ENCODE data around the gene TNFRSF14. TPM values are rescaled to one million over a fixed set of nuclear protein-coding genes. Genes with fewer than 3 reads are reported as not detected.
A peak's percentile ranks its signal among the peaks of the same experiment; 100 is the strongest.

Gene TNFRSF14
- total and polyA plus RNA-seq, 2 of the 13 experiments (the other 11 are each of a cell fraction or from before 2014, with no cell fraction given): 11.9 to 49.9 TPM

GRCh38 chr1:2598329-2598931 lies 42.3 kb downstream of the TNFRSF14 start:
- BruUV-seq (replicated peaks): no TSS peak
- no peak for DNase-seq (ENCODE audit: low spot score)
- Histone ChIP-seq H3K4me3 (replicated peaks in 1 of 3; ENCODE audit: insufficient read depth in 1 of 3, low read depth in 2 of 3, low read length in 3 of 3) (no peak overlapping the region), H3K9ac (ENCODE audit: insufficient read depth, low read depth, low read length) (no peak overlapping the region), H3K36me3 (replicated peaks in 1 of 2; ENCODE audit: control insufficient read depth in 1 of 2, insufficient read depth in 2 of 2, low read length in 2 of 2) (no peaks in the 10 kb centered on the region), H3K79me2 (ENCODE audit: insufficient read depth, low read length) (no peaks in the 10 kb centered on the region), H2AFZ (ENCODE audit: low read length) (no peak overlapping the region), H3K4me2 (ENCODE audit: low read depth, low read length) (no peak overlapping the region), H3K27ac (ENCODE audit: extremely low read length, insufficient read depth, low read length) (no peak overlapping the region), H4K20me1 (ENCODE audit: insufficient read depth, low read length) (no peaks in the 10 kb centered on the region), H3K27me3 (ENCODE audit: control insufficient read depth in 1 of 2, insufficient read depth in 2 of 2, low read length in 2 of 2) (peaks cover 8 to 63% of the 10 kb centered on the region in 2 experiments; a peak in 4 of 5 replicates), H3K4me1 (ENCODE audit: insufficient read depth, low read length) (peaks cover 9% of the 10 kb centered on the region), H3K9me3 (ENCODE audit: low read length) (no peaks in the 10 kb centered on the region)
- ChIA-PET POLR2A (no interaction called here), CTCF (ENCODE audit: low intra/inter-chr PET ratio, low total read pairs) (no interaction called here)
- in situ Hi-C loops (cut with HindIII; ENCODE audit: extremely low pct_ligation_motif_present, low pct_unique_long_range_greater_than_20kb): no loop called here
- FAIRE-seq: no peak
- intact Hi-C loops (cut with micrococcal nuclease; ENCODE audit: unreplicated experiment): no loop called here
- WGBS (ENCODE audit: low lambda C conversion rate): 17% methylated on average over 3 of the region's 3 CpGs
- peak; percentile 35 for TF ChIP-seq STAG1 (CRISPR knock-in tag; IDR thresholded peaks at IDR 0.05)
- no peak for TF ChIP-seq MXD1 (CRISPR knock-in tag; IDR thresholded peaks at IDR 0.05)
- TF ChIP-seq ZNF382 (CRISPR knock-in tag; IDR thresholded peaks at IDR 0.05; ENCODE audit: borderline replicate concordance): 0 out of 2 replicates have a peak, but pooled peaks have one; percentile 61
- TF ChIP-seq MAFG (CRISPR knock-in tag; IDR thresholded peaks at IDR 0.05): no peak
- no peak for TF ChIP-seq ZNF512 (CRISPR knock-in tag; IDR thresholded peaks at IDR 0.05)
- TF ChIP-seq CTCF (CRISPR knock-in tag; IDR thresholded peaks at IDR 0.05): 0 out of 2 replicates have a peak, but pooled peaks have one; percentile 19
- no peak for ATAC-seq

Data from HepG2 (cell line).